K562 (cell line): ENCODE measurements around the gene TMEM243.

Experiments used
- CTCF ChIP-seq, 3 experiments: IDR thresholded peaks in 2 of 3; conservative IDR thresholded peaks in 1 of 3; 2 replicates each; pipeline ENCODE4 v1.5.1; 2011 to 2012; ENCODE audit warnings: low read length in 3 of 3, mild to moderate bottlenecking in 3 of 3, control low read depth in 2 of 3, improper control_type of control experiment in 1 of 3, inconsistent platforms in 1 of 3, low read depth in 1 of 3, mixed read lengths in 1 of 3, moderate library complexity in 1 of 3; ENCODE audit not compliant: insufficient read depth in 2 of 3
- E2F8 ChIP-seq: fragments of 450-650 bp; IDR thresholded peaks from 2 replicates; pipeline ENCODE4 v1.7.1; 2018; ENCODE audit warnings: mild to moderate bottlenecking, low read depth; ENCODE audit not compliant: partially characterized antibody
- ELF4 ChIP-seq: fragments of 450-650 bp; formaldehyde crosslinking; IDR thresholded peaks from 2 replicates; pipeline ENCODE4 v1.4.0; 2022; ENCODE audit warnings: missing genetic modification characterization
- HNRNPUL1 ChIP-seq: fragments of 200-400 bp; formaldehyde crosslinking; IDR thresholded peaks from 2 replicates; pipeline ENCODE4 v1.6.1; 2017; ENCODE audit warnings: low read length
- KLF10 ChIP-seq: fragments of 250-450 bp; sonication (Bioruptor Pico); IDR thresholded peaks from 2 replicates; pipeline ENCODE4 v1.6.1; 2021; ENCODE audit warnings: matching md5 sums
- LARP7 ChIP-seq: fragments of 450-650 bp; IDR thresholded peaks from 2 replicates; pipeline ENCODE4 v1.6.1; 2016
- POLR2AphosphoS5 ChIP-seq: IDR thresholded peaks from 2 replicates; pipeline ENCODE4 v1.6.1; 2011; ENCODE audit warnings: mild to moderate bottlenecking, low read depth, low read length, moderate library complexity; ENCODE audit not compliant: control insufficient read depth, insufficient read depth
- SMC3 ChIP-seq: conservative IDR thresholded peaks from 2 replicates; pipeline ENCODE4 v1.6.1; 2011; ENCODE audit warnings: low read depth, low read length, improper control_type of control experiment; ENCODE audit not compliant: insufficient read depth
- TRIM28 ChIP-seq: fragments of 450-650 bp; IDR thresholded peaks from 2 replicates; pipeline ENCODE4 v1.6.1; 2017
- WHSC1 ChIP-seq: IDR thresholded peaks from one replicate; pipeline ENCODE4 v1.6.1; 2012; ENCODE audit warnings: low read length, control low read depth, inconsistent platforms
- ZBTB17 ChIP-seq: fragments of 450-650 bp; formaldehyde crosslinking; IDR thresholded peaks from 2 replicates; pipeline ENCODE4 v1.4.0; 2020; ENCODE audit warnings: mild to moderate bottlenecking
- ZFP1 ChIP-seq: fragments of 450-650 bp; formaldehyde crosslinking; IDR thresholded peaks from 2 replicates; pipeline ENCODE4 v1.4.0; 2020; ENCODE audit warnings: mild to moderate bottlenecking, mixed read lengths
- ZNF764 ChIP-seq: fragments of 250-450 bp; sonication (Bioruptor Pico); IDR thresholded peaks from 2 replicates; pipeline ENCODE4 v1.4.0; 2020; ENCODE audit warnings: low read depth, mild to moderate bottlenecking, moderate library complexity

GRCh38 chr7:87215046-87215445 lies 4.5 kb downstream of the TMEM243 start:
- TF ChIP-seq ZNF764 (CRISPR knock-in tag) (no peak), KLF10 (CRISPR knock-in tag) (no peak), LARP7 (no peak), WHSC1 (no peak), ZFP1 (no peak), ZBTB17 (CRISPR knock-in tag) (no peak), CTCF (IDR thresholded peaks at IDR 0.05 in 2 of 3, conservative IDR thresholded peaks at IDR 0.05 in 1 of 3; ENCODE audit: insufficient read depth in 2 of 3, low read depth in 1 of 3, low read length in 3 of 3) (no peak), ELF4 (CRISPR knock-in tag) (no peak), TRIM28 (no peak), SMC3 (no peak), E2F8 (no peak), HNRNPUL1 (no peak), POLR2AphosphoS5 (no peak)
